GM12878 (cell line): ENCODE data around the gene NEO1.

Source experiments
- CTCF ChIP-seq, 3 experiments: IDR thresholded peaks in 2 of 3; conservative IDR thresholded peaks in 1 of 3; 2 replicates each; pipeline ENCODE4 v1.5.1; 2011; ENCODE audit warnings: low read depth in 3 of 3, low read length in 3 of 3, mild to moderate bottlenecking in 3 of 3, control low read depth in 2 of 3, moderate library complexity in 2 of 3, inconsistent platforms in 1 of 3, mixed read lengths in 1 of 3; ENCODE audit not compliant: control insufficient read depth in 2 of 3, insufficient read depth in 1 of 3; ENCODE audit errors: extremely low read depth in 1 of 3
- RBBP5 ChIP-seq: fragments of 200-600 bp; sonication (generic); conservative IDR thresholded peaks from 2 replicates; pipeline ENCODE4 v1.6.1; 2016

GRCh38 chr15:73345658-73346057, 293.4 kb downstream of the NEO1 start:
- TF ChIP-seq CTCF (IDR thresholded peaks at IDR 0.05 in 2 of 3, conservative IDR thresholded peaks at IDR 0.05 in 1 of 3; ENCODE audit: control insufficient read depth in 2 of 3, extremely low read depth in 1 of 3, insufficient read depth in 1 of 3, low read depth in 3 of 3, low read length in 3 of 3): no peak
- TF ChIP-seq RBBP5: no peak
